ENCODE results near the gene NOS1AP. TPM values are rescaled to one million over a fixed set of nuclear protein-coding genes. Genes with fewer than 3 reads are reported as not detected.

NOS1AP gene
- total and polyA plus RNA-seq, 2 donors from 2014 or later, result 0.47 to 10.7 TPM

DNA sequence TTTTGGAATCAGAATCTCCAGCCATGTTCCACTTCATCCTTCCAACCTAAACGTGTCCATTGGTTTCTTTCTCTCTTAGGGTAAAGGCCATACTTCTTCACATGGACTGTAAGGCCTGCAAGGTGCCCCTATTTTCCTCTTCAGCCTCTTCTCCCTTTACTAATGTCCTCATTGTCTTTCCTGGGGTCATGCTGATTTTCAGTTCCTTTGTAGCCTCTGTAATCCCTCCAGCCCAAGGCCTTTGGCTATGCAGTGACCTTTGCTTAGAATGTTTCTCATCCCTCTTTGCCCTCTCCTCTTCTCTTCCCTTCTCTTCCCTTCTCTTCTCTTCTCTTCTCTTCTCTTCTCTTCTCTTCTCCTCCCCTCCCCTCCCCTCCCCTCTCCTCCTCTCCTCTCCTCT lies 194.6 kb downstream of the NOS1AP start:
- no peak for TF ChIP-seq CTCF (IDR thresholded peaks at IDR 0.05; ENCODE audit: borderline replicate concordance, extremely low read depth, insufficient read depth)
- no peak for FAIRE-seq

DNA sequence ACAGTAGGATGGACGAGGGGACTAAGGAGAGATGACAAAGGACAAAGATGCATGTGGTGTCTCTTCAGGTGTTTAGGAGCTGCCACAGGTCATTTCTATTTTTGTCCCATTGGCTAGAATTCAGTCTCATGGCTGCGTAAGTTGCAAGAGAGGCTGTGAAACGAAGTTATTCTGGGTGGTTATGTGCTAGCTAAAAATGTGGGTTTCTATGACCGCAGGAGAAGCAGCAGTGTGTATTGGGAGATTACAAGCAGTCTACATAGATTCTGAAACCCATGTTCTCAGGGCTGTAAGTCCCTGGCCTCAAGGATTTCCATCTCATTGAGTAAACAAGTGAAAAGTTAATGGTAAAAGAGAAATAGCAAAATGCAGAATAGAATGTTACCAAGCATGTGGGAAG lies 196.5 kb downstream of the NOS1AP start:
- intact Hi-C loops (cut with DNase I), result no loop called here
- TF ChIP-seq CTCF (IDR thresholded peaks at IDR 0.05; ENCODE audit: borderline replicate concordance, extremely low read depth, insufficient read depth), result no peak
- Histone ChIP-seq H3K27me3 (ENCODE audit: control insufficient read depth, insufficient read depth, low read length) (no peaks in the 10 kb centered on the region), H3K27ac (ENCODE audit: low read depth in 2 of 2, low read length in 2 of 2) (no peak overlapping the region), H3K9me3 (ENCODE audit: control insufficient read depth in 2 of 3, insufficient read depth in 1 of 3, low read length in 3 of 3) (no peaks in the 10 kb centered on the region), H3K36me3 (ENCODE audit: control insufficient read depth in 2 of 3, insufficient read depth in 3 of 3, low read length in 3 of 3) (no peaks in the 10 kb centered on the region), H3K4me3 (ENCODE audit: low read length in 3 of 3) (no peak overlapping the region), H3K4me1 (ENCODE audit: control insufficient read depth in 2 of 3, insufficient read depth in 2 of 3, low read depth in 1 of 3, low read length in 3 of 3) (no peaks in the 10 kb centered on the region), H3K9ac (ENCODE audit: low read length in 3 of 3) (no peak overlapping the region)
- DNase-seq, result no peak
- FAIRE-seq, result no peak

More for the DNA sequence above, 194.6 kb downstream of the NOS1AP start:
- no peak overlapping the region for H3K9ac ChIP-seq (ENCODE audit: low read length in 3 of 3)
- H3K27me3 ChIP-seq (ENCODE audit: control insufficient read depth, insufficient read depth, low read length), result no peaks in the 10 kb centered on the region
- no peaks in the 10 kb centered on the region for H3K36me3 ChIP-seq (ENCODE audit: control insufficient read depth in 2 of 3, insufficient read depth in 3 of 3, low read length in 3 of 3)
- DNase-seq, result no peak
- no peaks in the 10 kb centered on the region for H3K9me3 ChIP-seq (ENCODE audit: control insufficient read depth in 2 of 3, insufficient read depth in 1 of 3, low read length in 3 of 3)
- no peak overlapping the region for H3K27ac ChIP-seq (ENCODE audit: low read depth in 2 of 2, low read length in 2 of 2)
- no peak overlapping the region for H3K4me3 ChIP-seq (ENCODE audit: low read length in 3 of 3)
- no peaks in the 10 kb centered on the region for H3K4me1 ChIP-seq (ENCODE audit: control insufficient read depth in 2 of 3, insufficient read depth in 2 of 3, low read depth in 1 of 3, low read length in 3 of 3)
- intact Hi-C loops (cut with DNase I), result no loop called here

DNA sequence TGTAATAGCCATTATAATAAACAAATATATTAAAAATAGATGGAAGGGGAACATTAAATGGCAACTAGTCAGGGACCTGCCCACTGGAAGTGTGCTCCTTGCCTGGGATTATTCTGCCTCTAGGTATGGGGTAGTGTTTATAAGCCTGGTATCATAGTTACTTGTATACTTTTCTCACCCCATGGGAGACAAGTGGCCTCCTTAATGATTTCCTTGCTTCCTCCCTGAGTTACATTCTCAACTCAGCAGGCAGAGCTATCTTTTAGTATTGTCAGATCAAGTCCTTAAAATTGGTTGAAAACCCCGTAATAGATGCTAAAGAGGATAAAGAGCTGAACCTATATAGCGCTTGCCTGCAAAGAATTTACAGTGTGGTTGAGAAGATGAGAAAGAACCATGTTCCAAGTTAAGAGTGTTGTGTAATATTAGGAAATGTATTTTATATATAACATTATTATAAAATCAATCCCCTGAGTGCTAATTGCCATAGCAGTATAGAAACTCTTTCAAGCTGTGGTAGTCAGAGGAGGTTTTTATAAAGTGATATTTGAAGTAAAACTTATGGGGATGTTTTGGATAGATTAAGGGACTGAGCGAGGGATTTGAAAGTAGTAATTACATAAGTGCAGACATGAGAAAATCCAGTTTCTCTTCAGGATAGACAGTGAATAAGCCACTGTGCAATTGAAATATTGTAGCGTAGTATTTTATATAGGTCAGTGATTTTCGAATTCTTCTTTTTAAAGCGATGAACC lies 200.7 kb downstream of the NOS1AP start:
- Histone ChIP-seq H3K27ac (ENCODE audit: low read depth in 2 of 2, low read length in 2 of 2) (no peak overlapping the region), H3K9ac (ENCODE audit: low read length in 3 of 3) (no peak overlapping the region), H3K4me1 (ENCODE audit: control insufficient read depth in 2 of 3, insufficient read depth in 2 of 3, low read depth in 1 of 3, low read length in 3 of 3) (no peaks in the 10 kb centered on the region), H3K4me3 (ENCODE audit: low read length in 3 of 3) (no peak overlapping the region), H3K36me3 (ENCODE audit: control insufficient read depth in 2 of 3, insufficient read depth in 3 of 3, low read length in 3 of 3) (no peaks in the 10 kb centered on the region), H3K9me3 (ENCODE audit: control insufficient read depth in 2 of 3, insufficient read depth in 1 of 3, low read length in 3 of 3) (no peaks in the 10 kb centered on the region), H3K27me3 (ENCODE audit: control insufficient read depth, insufficient read depth, low read length) (no peaks in the 10 kb centered on the region)
- intact Hi-C loops (cut with DNase I), result no loop called here
- DNase-seq (no peak), FAIRE-seq (no peak)
- no peak for TF ChIP-seq CTCF (IDR thresholded peaks at IDR 0.05; ENCODE audit: borderline replicate concordance, extremely low read depth, insufficient read depth)
